Endothelial cell (in vitro differentiated cells): ENCODE data around the gene CTBP2. TPM values are rescaled to one million over a fixed set of nuclear protein-coding genes. Genes with fewer than 3 reads are reported as not detected.
A peak's percentile ranks its signal among the peaks of the same experiment; 100 is the strongest.

Experiments used
- DNase-seq: peaks from one replicate; pipeline ENCODE4 v3.0.0; 2021; ENCODE audit warnings: low spot score
- H3K27ac Mint-ChIP-seq: one replicate; pipeline ENCODE4 v1.8.0; 2021; ENCODE audit warnings: mixed read lengths, inconsistent platforms; ENCODE audit not compliant: unreplicated experiment
- H3K27me3 Mint-ChIP-seq: one replicate; pipeline ENCODE4 v1.8.0; 2021; ENCODE audit warnings: mild to moderate bottlenecking, moderate library complexity, mixed read lengths, inconsistent platforms; ENCODE audit not compliant: unreplicated experiment
- H3K36me3 Mint-ChIP-seq: one replicate; pipeline ENCODE4 v1.8.0; 2021; ENCODE audit warnings: mild to moderate bottlenecking, low read depth, mixed read lengths, inconsistent platforms; ENCODE audit not compliant: unreplicated experiment
- H3K4me1 Mint-ChIP-seq: one replicate; pipeline ENCODE4 v1.8.0; 2021; ENCODE audit warnings: mild to moderate bottlenecking, mixed read lengths, inconsistent platforms; ENCODE audit not compliant: unreplicated experiment
- H3K4me3 Mint-ChIP-seq: one replicate; pipeline ENCODE4 v1.8.0; 2021; ENCODE audit warnings: mild to moderate bottlenecking, mixed read lengths, inconsistent platforms; ENCODE audit not compliant: unreplicated experiment
- H3K9me3 Mint-ChIP-seq: one replicate; pipeline ENCODE4 v1.8.0; 2021; ENCODE audit warnings: mixed read lengths, inconsistent platforms; ENCODE audit not compliant: unreplicated experiment
- total RNA-seq: library from RNA; stranded (reverse); fragmentation: NEBNext Ultra II Directional; extraction: Animal tissue kit (Norgen Biotek cat#: 25700); gene quantifications from one replicate; pipeline ENCODE4 v1.2.1, GENCODE V29; 2021; ENCODE audit not compliant: unreplicated experiment
- TF ChIP-seq, protein P1 (sequence below): fragments of 200-600 bp; sonication (generic); IDR thresholded peaks from one replicate; pipeline ENCODE4 v1.5.0; 2021; ENCODE audit warnings: antibody characterized with exemption; ENCODE audit not compliant: unreplicated experiment

CTBP2 gene
- total RNA-seq, 1 donor from 2014 or later, result 145 TPM

DNA sequence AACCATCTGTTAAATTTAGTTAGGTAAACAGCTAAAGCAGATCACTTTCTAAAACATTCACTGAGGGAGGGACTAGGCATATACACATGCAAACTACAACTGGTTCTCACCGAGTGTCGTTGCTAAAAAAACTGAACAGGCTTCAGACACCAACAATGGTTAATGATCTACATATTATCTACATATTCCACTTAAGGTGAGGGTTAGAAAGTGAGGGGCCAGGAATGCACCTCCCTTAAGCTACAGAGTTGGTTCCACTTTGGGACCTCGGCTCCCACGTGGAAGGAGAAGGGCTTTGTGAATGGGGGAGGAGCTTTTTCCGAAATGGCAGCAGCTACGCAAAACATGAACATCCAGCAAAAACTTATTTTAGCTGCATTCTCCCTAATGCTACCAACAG lies 5.8 kb downstream of the CTBP2 start:
- TF ChIP-seq, protein P1, sequence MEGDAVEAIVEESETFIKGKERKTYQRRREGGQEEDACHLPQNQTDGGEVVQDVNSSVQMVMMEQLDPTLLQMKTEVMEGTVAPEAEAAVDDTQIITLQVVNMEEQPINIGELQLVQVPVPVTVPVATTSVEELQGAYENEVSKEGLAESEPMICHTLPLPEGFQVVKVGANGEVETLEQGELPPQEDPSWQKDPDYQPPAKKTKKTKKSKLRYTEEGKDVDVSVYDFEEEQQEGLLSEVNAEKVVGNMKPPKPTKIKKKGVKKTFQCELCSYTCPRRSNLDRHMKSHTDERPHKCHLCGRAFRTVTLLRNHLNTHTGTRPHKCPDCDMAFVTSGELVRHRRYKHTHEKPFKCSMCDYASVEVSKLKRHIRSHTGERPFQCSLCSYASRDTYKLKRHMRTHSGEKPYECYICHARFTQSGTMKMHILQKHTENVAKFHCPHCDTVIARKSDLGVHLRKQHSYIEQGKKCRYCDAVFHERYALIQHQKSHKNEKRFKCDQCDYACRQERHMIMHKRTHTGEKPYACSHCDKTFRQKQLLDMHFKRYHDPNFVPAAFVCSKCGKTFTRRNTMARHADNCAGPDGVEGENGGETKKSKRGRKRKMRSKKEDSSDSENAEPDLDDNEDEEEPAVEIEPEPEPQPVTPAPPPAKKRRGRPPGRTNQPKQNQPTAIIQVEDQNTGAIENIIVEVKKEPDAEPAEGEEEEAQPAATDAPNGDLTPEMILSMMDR, result no peak
- H3K36me3 Mint-ChIP-seq, result peaks cover 31% of the 10 kb centered on the region
- no peak for DNase-seq
- no peaks in the 10 kb centered on the region for H3K9me3 Mint-ChIP-seq
- H3K4me1 Mint-ChIP-seq, result peaks cover 73% of the 10 kb centered on the region
- H3K27me3 Mint-ChIP-seq, result peaks cover 8% of the 10 kb centered on the region
- H3K27ac Mint-ChIP-seq, result peak overlapping the region; percentile 93
- H3K4me3 Mint-ChIP-seq, result peak overlapping the region; percentile 75

GRCh38 chr10:125153703-125154490 lies 6.5 kb downstream of the CTBP2 start:
- Mint-ChIP-seq H3K9me3 (no peaks in the 10 kb centered on the region), H3K4me1 (peaks cover 77% of the 10 kb centered on the region), H3K27ac (peak overlapping the region; percentile 93), H3K36me3 (peaks cover 31% of the 10 kb centered on the region), H3K27me3 (peaks cover 8% of the 10 kb centered on the region), H3K4me3 (peak overlapping the region; percentile 65)
- TF ChIP-seq, protein P1, result no peak
- DNase-seq, result no peak

DNA sequence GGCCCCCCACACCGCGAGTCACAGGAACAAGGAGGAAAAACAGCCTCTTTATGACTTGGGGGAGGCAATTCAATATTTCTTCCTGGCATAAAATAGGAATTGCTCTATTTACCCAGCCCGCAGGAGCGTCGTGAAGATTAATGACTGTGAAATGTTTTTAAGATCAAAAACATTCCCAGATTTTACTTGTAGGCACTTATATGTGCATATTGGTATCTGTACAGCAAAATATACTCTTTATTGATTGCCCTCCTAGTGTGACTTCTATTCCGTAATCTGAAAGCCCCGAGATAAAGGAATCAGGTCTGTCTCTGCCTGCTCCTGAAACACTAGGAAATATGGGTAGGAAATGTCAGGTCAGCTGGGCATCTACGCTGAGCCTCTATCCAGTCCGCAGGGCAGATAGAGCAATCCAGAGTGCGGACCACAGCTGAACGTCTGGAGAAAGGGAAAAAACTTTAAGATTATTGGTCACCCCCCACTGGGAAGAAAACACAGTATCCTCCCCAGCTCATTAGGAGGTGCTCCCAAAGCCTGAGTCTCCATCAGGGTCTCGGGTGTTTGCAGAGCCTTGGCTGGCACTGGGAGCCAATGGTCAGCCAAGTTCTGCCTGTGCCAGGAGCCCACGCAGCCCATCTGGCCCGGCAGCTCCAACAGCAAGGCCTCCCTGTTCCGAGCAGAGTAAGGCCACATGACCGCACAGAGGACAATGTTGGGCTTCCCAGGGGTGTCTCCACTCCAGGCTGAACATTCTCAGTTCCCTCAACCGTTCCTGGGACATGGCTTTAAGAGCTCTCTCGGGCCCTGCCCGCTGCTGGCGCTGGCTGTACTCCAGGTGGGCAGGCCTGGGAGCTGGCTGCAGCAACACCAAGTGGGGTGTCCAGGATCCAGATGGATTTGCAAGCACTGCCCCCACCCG lies 7.7 kb downstream of the CTBP2 start:
- Mint-ChIP-seq H3K27ac (peak overlapping the region; percentile 74), H3K27me3 (peaks cover 6% of the 10 kb centered on the region), H3K4me3 (peak overlapping the region; percentile 79), H3K36me3 (peaks cover 34% of the 10 kb centered on the region), H3K9me3 (no peaks in the 10 kb centered on the region), H3K4me1 (peaks cover 85% of the 10 kb centered on the region)
- TF ChIP-seq, protein P1, result no peak
- DNase-seq, result no peak

DNA sequence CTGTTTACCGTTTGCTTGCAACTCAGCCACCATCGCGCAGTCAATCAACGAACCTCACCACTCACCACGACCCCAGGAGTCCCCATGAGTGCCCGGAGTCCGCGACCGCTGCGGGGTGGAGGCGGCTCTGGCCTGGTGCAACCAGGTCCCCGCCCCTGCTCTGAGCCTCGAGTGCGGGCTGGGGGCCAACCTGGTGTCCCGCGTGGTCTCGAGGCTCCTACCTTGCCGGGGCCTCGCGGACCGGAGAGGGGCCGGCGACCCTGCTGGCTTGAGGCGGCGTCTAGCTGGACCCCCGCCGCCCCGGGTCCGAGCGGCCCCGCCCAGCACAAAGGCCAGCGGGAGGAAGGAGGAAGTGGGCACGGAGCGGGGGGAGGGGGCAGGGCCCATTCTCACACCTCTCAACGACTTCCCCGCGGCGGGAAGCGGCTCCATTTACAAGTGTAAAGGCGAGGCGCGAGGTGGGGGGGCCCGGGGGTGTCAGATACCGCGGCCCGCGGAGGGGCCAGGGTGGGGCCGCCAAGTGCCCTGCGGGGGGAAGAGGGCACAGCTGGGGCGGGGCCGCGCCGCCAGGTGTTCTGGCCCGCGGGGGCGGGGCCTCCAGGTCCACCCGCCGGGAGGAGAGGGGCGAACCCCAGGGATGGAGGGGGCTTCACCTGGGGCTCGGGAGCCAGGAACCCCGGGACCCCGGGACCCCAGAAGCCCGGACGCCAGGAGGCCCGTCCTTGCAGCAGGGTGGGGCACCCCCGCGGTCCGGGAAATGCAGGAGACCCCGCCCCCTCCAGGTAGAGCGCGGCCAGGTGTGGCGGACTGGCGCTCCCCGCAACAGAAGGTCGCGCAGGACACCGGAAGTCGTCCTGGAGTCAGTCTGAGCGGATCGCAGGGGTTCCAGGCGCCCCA lies 8.6 kb downstream of the CTBP2 start:
- peak overlapping the region; percentile 50 for H3K27ac Mint-ChIP-seq
- peaks cover 8% of the 10 kb centered on the region for H3K27me3 Mint-ChIP-seq
- H3K4me3 Mint-ChIP-seq, result peak overlapping the region; percentile 80
- DNase-seq, result no peak
- H3K36me3 Mint-ChIP-seq, result peaks cover 40% of the 10 kb centered on the region
- TF ChIP-seq, protein P1, result no peak
- H3K9me3 Mint-ChIP-seq, result no peaks in the 10 kb centered on the region
- H3K4me1 Mint-ChIP-seq, result peaks cover 76% of the 10 kb centered on the region
